CD8-positive, alpha-beta memory T cell (primary cell): ENCODE data around the gene SYNE1. TPM values are rescaled to one million over a fixed set of nuclear protein-coding genes. Genes with fewer than 3 reads are reported as not detected.

Source experiments
- CTCF ChIA-PET: fragments of 350-600 bp; sonication (Branson Sonifier 250); formaldehyde crosslinking; loops from one replicate; lab custom pipeline; 2021; ENCODE audit warnings: antibody characterized with exemption; lab: Charles Lee
- POLR2A ChIA-PET: fragments of 350-600 bp; sonication (Branson Sonifier 250); formaldehyde crosslinking; loops from one replicate; lab custom pipeline; 2021; ENCODE audit warnings: antibody characterized with exemption; lab: Charles Lee
- DNase-seq, 5 donors: peaks; one replicate each; pipeline versions ENCODE4 v3.0.0 to v3.0.0-alpha.2; 2020 to 2022; ENCODE audit warnings: mixed read lengths in 1 of 5
- H3K27ac ChIP-seq: one replicate; pipeline ENCODE4 v1.7.0; 2013; ENCODE audit warnings: low read depth, mild to moderate bottlenecking, low read length, moderate library complexity
- H3K27me3 ChIP-seq: 2 replicates; pipeline ENCODE4 v1.7.0; 2013; ENCODE audit warnings: low read length, mild to moderate bottlenecking; ENCODE audit not compliant: insufficient read depth, poor library complexity, severe bottlenecking
- H3K36me3 ChIP-seq: 2 replicates; pipeline ENCODE4 v1.7.0; 2013; ENCODE audit warnings: mild to moderate bottlenecking, low read length, moderate library complexity; ENCODE audit not compliant: insufficient read depth
- H3K4me1 ChIP-seq: 2 replicates; pipeline ENCODE4 v1.7.0; 2013; ENCODE audit warnings: mild to moderate bottlenecking, low read length, moderate library complexity; ENCODE audit not compliant: insufficient read depth
- H3K4me3 ChIP-seq: 2 replicates; pipeline ENCODE4 v1.7.0; 2013; ENCODE audit warnings: mild to moderate bottlenecking, low read length
- H3K9me3 ChIP-seq: 2 replicates; pipeline ENCODE4 v1.7.0; 2013; ENCODE audit warnings: mild to moderate bottlenecking, low read length
- H3K27ac Mint-ChIP-seq, 8 donors: one replicate each; pipeline ENCODE4 v1.8.0; 2020 to 2021; ENCODE audit warnings: mixed read lengths in 8 of 8, mild to moderate bottlenecking in 6 of 8, inconsistent platforms in 3 of 8, moderate library complexity in 3 of 8
- H3K27me3 Mint-ChIP-seq, 2 donors: one replicate each; pipeline ENCODE4 v1.8.0; 2020 to 2021; ENCODE audit warnings: mixed read lengths in 2 of 2, mild to moderate bottlenecking in 1 of 2, moderate library complexity in 1 of 2
- H3K36me3 Mint-ChIP-seq, 3 donors: one replicate each; pipeline ENCODE4 v1.8.0; 2020 to 2021; ENCODE audit warnings: mixed read lengths in 3 of 3, inconsistent platforms in 1 of 3, mild to moderate bottlenecking in 1 of 3
- H3K4me1 Mint-ChIP-seq, 3 donors: one replicate each; pipeline ENCODE4 v1.8.0; 2020 to 2021; ENCODE audit warnings: mixed read lengths in 3 of 3, inconsistent platforms in 1 of 3, mild to moderate bottlenecking in 1 of 3
- H3K4me3 Mint-ChIP-seq, 7 donors: one replicate each; pipeline ENCODE4 v1.8.0; 2020 to 2021; ENCODE audit warnings: mixed read lengths in 7 of 7, mild to moderate bottlenecking in 6 of 7, moderate library complexity in 4 of 7, inconsistent platforms in 2 of 7
- H3K9me3 Mint-ChIP-seq, 5 donors: one replicate each; pipeline ENCODE4 v1.8.0; 2020 to 2022; ENCODE audit warnings: mixed read lengths in 5 of 5, mild to moderate bottlenecking in 3 of 5, moderate library complexity in 2 of 5, inconsistent platforms in 1 of 5
- polyA plus RNA-seq: library from polyadenylated mRNA; unstranded; fragments of 300-500 nt; fragmentation: Illumina TruSeq; gene quantifications from one replicate; pipeline ENCODE4 v1.2.3, GENCODE V29; 2021
- total RNA-seq, 2 experiments: library from RNA; stranded (reverse); gene quantifications; one replicate each; pipeline ENCODE4 v1.2.3, GENCODE V29; 2021

The SYNE1 gene
- total and polyA plus RNA-seq, 3 experiments from 2014 or later: 41.0 to 79.0 (median 48.4) TPM

GRCh38 chr6:152312434-152312833 lies 324.7 kb downstream of the SYNE1 start:
- Histone ChIP-seq H3K27ac (no peak overlapping the region), H3K4me1 (peaks cover 11% of the 10 kb centered on the region), H3K36me3 (no peaks in the 10 kb centered on the region), H3K9me3 (no peaks in the 10 kb centered on the region), H3K4me3 (no peak overlapping the region), H3K27me3 (no peaks in the 10 kb centered on the region)
- no peaks in the 10 kb centered on the region for H3K9me3 Mint-ChIP-seq
- no peak for DNase-seq
- peaks cover 17 to 20% (median 20%) of the 10 kb centered on the region in 3 donors for H3K4me1 Mint-ChIP-seq
- POLR2A ChIA-PET: no interaction called here
- CTCF ChIA-PET: no interaction called here
- no peak overlapping the region for H3K4me3 Mint-ChIP-seq
- peaks cover 7 to 24% (median 10%) of the 10 kb centered on the region in 3 donors for H3K36me3 Mint-ChIP-seq
- H3K27me3 Mint-ChIP-seq: no peaks in the 10 kb centered on the region
- no peak overlapping the region for H3K27ac Mint-ChIP-seq

- H3K4me3 Mint-ChIP-seq: peak overlapping the region in 5 of 7 donors; percentile 51 to 67 (median 57)
- peak in 2 of 5 donors; percentile 20 to 64 for DNase-seq
- H3K4me1 ChIP-seq: peaks cover 11% of the 10 kb centered on the region
- CTCF ChIA-PET: interaction anchor here (0.7 to 2.4 kb wide), 3 partner anchors 9 to 32 kb away, joined by 3 to 12 read pairs (median 10); no protein-coding TSS in a partner anchor
- H3K4me3 ChIP-seq: no peak overlapping the region
- H3K9me3 ChIP-seq: no peaks in the 10 kb centered on the region
- no peaks in the 10 kb centered on the region for H3K9me3 Mint-ChIP-seq
- H3K27ac Mint-ChIP-seq: peak overlapping the region in 7 of 8 donors; percentile 38 to 91 (median 73)
- no peaks in the 10 kb centered on the region for H3K36me3 ChIP-seq
- POLR2A ChIA-PET: interaction anchor here (1.7 kb wide), 1 partner anchor 8 kb away, joined by 5 read pairs; no protein-coding TSS in a partner anchor
- H3K4me1 Mint-ChIP-seq: peaks cover 17 to 20% (median 20%) of the 10 kb centered on the region in 3 donors
- no peaks in the 10 kb centered on the region for H3K27me3 ChIP-seq
- H3K27ac ChIP-seq: no peak overlapping the region
- H3K27me3 Mint-ChIP-seq: no peaks in the 10 kb centered on the region
- peaks cover under 1 to 15% (median 9%) of the 10 kb centered on the region in 3 donors for H3K36me3 Mint-ChIP-seq
These were observed 326.7 kb downstream of the SYNE1 start for GRCh38 chr6:152310371-152310954.

- Mint-ChIP-seq H3K27ac (peak overlapping the region in 2 of 8 donors; percentile 12 to 46), H3K9me3 (no peaks in the 10 kb centered on the region), H3K27me3 (no peaks in the 10 kb centered on the region), H3K4me3 (peak overlapping the region in 2 of 7 donors; percentile 23 to 25), H3K36me3 (peaks cover 0 to 16% (median 9%) of the 10 kb centered on the region in 3 donors), H3K4me1 (peaks cover 17 to 20% (median 20%) of the 10 kb centered on the region in 3 donors)
- ChIA-PET CTCF (interaction anchor here (0.7 to 2.4 kb wide), 3 partner anchors 8 to 33 kb away, joined by 3 to 12 read pairs (median 10); no protein-coding TSS in a partner anchor), POLR2A (interaction anchor here (1.7 kb wide), 1 partner anchor 8 kb away, joined by 5 read pairs; no protein-coding TSS in a partner anchor)
- DNase-seq: peak; percentile 30 to 83 (median 59)
- H3K4me3 ChIP-seq: no peak overlapping the region
- H3K36me3 ChIP-seq: no peaks in the 10 kb centered on the region
- peaks cover 11% of the 10 kb centered on the region for H3K4me1 ChIP-seq
- no peaks in the 10 kb centered on the region for H3K9me3 ChIP-seq
- no peak overlapping the region for H3K27ac ChIP-seq
- no peaks in the 10 kb centered on the region for H3K27me3 ChIP-seq
These were observed 327.5 kb downstream of the SYNE1 start for GRCh38 chr6:152309648-152310047.

- Histone ChIP-seq H3K27ac (no peak overlapping the region), H3K36me3 (no peaks in the 10 kb centered on the region), H3K4me1 (peaks cover 11% of the 10 kb centered on the region), H3K27me3 (no peaks in the 10 kb centered on the region), H3K9me3 (no peaks in the 10 kb centered on the region), H3K4me3 (no peak overlapping the region)
- no peaks in the 10 kb centered on the region for H3K27me3 Mint-ChIP-seq
- no peaks in the 10 kb centered on the region for H3K9me3 Mint-ChIP-seq
- ChIA-PET CTCF (interaction anchor here (2.4 kb wide), 1 partner anchor 30 kb away, joined by 10 read pairs; no protein-coding TSS in a partner anchor), POLR2A (no interaction called here)
- peaks cover 0 to 12% (median 4%) of the 10 kb centered on the region in 3 donors for H3K36me3 Mint-ChIP-seq
- no peak for DNase-seq
- peaks cover 17 to 20% (median 20%) of the 10 kb centered on the region in 3 donors for H3K4me1 Mint-ChIP-seq
- no peak overlapping the region for H3K4me3 Mint-ChIP-seq
- H3K27ac Mint-ChIP-seq: peak overlapping the region in 3 of 8 donors; percentile 32 to 70 (median 62)
These were observed 328.2 kb downstream of the SYNE1 start for GRCh38 chr6:152309006-152309405.

- Histone ChIP-seq H3K27me3 (no peaks in the 10 kb centered on the region), H3K36me3 (no peaks in the 10 kb centered on the region), H3K27ac (no peak overlapping the region), H3K9me3 (no peaks in the 10 kb centered on the region), H3K4me3 (no peak overlapping the region), H3K4me1 (peaks cover 11% of the 10 kb centered on the region)
- Mint-ChIP-seq H3K27me3 (no peaks in the 10 kb centered on the region), H3K4me1 (peaks cover 17 to 20% (median 20%) of the 10 kb centered on the region in 3 donors), H3K36me3 (peaks cover 0 to 12% (median 2%) of the 10 kb centered on the region in 3 donors), H3K27ac (peak overlapping the region in 3 of 8 donors; percentile 45 to 89 (median 81)), H3K9me3 (no peaks in the 10 kb centered on the region), H3K4me3 (peak overlapping the region in 2 of 7 donors; percentile 7 to 40)
- ChIA-PET POLR2A (no interaction called here), CTCF (interaction anchor here (1.5 to 1.7 kb wide), 2 partner anchors 15 to 29 kb away, joined by 3 to 6 read pairs; no protein-coding TSS in a partner anchor)
- no peak for DNase-seq
These were observed 328.9 kb downstream of the SYNE1 start for GRCh38 chr6:152308306-152308705.

- Histone ChIP-seq H3K4me3 (no peak overlapping the region), H3K36me3 (no peaks in the 10 kb centered on the region), H3K4me1 (peaks cover 17% of the 10 kb centered on the region), H3K9me3 (no peaks in the 10 kb centered on the region), H3K27ac (no peak overlapping the region), H3K27me3 (no peaks in the 10 kb centered on the region)
- Mint-ChIP-seq H3K4me1 (peaks cover 21 to 32% (median 29%) of the 10 kb centered on the region in 3 donors), H3K27ac (peak overlapping the region in 1 of 8 donors; percentile 73), H3K9me3 (no peaks in the 10 kb centered on the region), H3K36me3 (peaks cover 0 to 22% (median 2%) of the 10 kb centered on the region in 3 donors), H3K27me3 (no peaks in the 10 kb centered on the region), H3K4me3 (peak overlapping the region in 1 of 7 donors; percentile 41)
- CTCF ChIA-PET: no interaction called here
- no peak for DNase-seq
- POLR2A ChIA-PET: no interaction called here
These were observed 331.5 kb downstream of the SYNE1 start for GRCh38 chr6:152305672-152306071.

- H3K4me3 ChIP-seq: peak overlapping the region; percentile 97
- peak; percentile 81 to 91 (median 88) for DNase-seq
- H3K36me3 ChIP-seq: no peaks in the 10 kb centered on the region
- ChIA-PET POLR2A (interaction anchor here (0.5 to 1.5 kb wide), 3 partner anchors 9 to 117 kb away, joined by 3 to 12 read pairs (median 5); no protein-coding TSS in a partner anchor), CTCF (interaction anchor here (0.8 to 4.5 kb wide), 17 partner anchors 8 to 135 kb away, joined by 3 to 80 read pairs (median 4); no protein-coding TSS in a partner anchor)
- peaks cover 0 to 18% (median 6%) of the 10 kb centered on the region in 3 donors for H3K36me3 Mint-ChIP-seq
- no peaks in the 10 kb centered on the region for H3K27me3 ChIP-seq
- peaks cover 30 to 49% (median 42%) of the 10 kb centered on the region in 3 donors for H3K4me1 Mint-ChIP-seq
- no peaks in the 10 kb centered on the region for H3K27me3 Mint-ChIP-seq
- no peaks in the 10 kb centered on the region for H3K9me3 Mint-ChIP-seq
- H3K4me1 ChIP-seq: peaks cover 31% of the 10 kb centered on the region
- H3K9me3 ChIP-seq: no peaks in the 10 kb centered on the region
- H3K4me3 Mint-ChIP-seq: peak overlapping the region; percentile 95 to 100 (median 100)
- H3K27ac ChIP-seq: peak overlapping the region; percentile 85
- H3K27ac Mint-ChIP-seq: peak overlapping the region; percentile 93 to 100 (median 98)
These were observed 335.2 kb downstream of the SYNE1 start for GRCh38 chr6:152301765-152302568.
